Measurements from ENCODE around the gene CATSPERE.
"Not testable (repeated sequence)": the region's sequence is repeated elsewhere in the genome, so short reads cannot be mapped to it uniquely, and the experiment has no call there.

DNA sequence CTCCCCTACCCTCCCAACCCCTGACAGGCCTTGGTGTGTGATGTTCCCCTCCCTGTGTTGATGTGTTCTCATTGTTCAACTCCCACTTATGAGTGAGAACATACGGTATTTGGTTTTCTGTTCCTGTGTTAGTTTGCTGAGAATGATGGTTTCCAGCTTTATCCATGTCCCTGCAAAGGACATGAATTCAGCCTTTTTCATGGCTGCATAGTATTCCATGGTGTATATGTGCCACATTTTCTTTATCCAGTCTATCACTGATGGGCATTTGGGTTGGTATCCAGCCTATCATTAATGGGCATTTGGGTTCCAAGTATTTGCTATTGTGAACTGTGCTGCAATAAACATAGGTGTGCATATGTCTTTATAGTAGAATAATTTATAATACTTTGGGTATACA lies 101.8 kb downstream of the CATSPERE start:
- TF ChIP-seq, protein P1, sequence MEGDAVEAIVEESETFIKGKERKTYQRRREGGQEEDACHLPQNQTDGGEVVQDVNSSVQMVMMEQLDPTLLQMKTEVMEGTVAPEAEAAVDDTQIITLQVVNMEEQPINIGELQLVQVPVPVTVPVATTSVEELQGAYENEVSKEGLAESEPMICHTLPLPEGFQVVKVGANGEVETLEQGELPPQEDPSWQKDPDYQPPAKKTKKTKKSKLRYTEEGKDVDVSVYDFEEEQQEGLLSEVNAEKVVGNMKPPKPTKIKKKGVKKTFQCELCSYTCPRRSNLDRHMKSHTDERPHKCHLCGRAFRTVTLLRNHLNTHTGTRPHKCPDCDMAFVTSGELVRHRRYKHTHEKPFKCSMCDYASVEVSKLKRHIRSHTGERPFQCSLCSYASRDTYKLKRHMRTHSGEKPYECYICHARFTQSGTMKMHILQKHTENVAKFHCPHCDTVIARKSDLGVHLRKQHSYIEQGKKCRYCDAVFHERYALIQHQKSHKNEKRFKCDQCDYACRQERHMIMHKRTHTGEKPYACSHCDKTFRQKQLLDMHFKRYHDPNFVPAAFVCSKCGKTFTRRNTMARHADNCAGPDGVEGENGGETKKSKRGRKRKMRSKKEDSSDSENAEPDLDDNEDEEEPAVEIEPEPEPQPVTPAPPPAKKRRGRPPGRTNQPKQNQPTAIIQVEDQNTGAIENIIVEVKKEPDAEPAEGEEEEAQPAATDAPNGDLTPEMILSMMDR (IDR thresholded peaks at IDR 0.05 in 4 of 5, conservative IDR thresholded peaks at IDR 0.05 in 1 of 5), result not testable (repeated sequence)
- not testable (repeated sequence) for TF ChIP-seq POLR2A (IDR thresholded peaks at IDR 0.05)
